GM19452 (cell line): ENCODE data around the gene ZNF506.
"Not testable (repeated sequence)": the region's sequence is repeated elsewhere in the genome, so short reads cannot be mapped to it uniquely, and the experiment has no call there.

ENCODE experiments used
- ATAC-seq: cut with Tn5 transposase; IDR thresholded peaks from one replicate; pipeline ENCODE4 v1.9.1; 2021; ENCODE audit not compliant: unreplicated experiment

The ZNF506 gene

GRCh38 chr19:19746286-19747213 is 75.0 kb downstream of the ZNF506 start:
- no peak for ATAC-seq

- ATAC-seq: no peak
Observed at GRCh38 chr19:19745496-19746285, 75.9 kb downstream of the ZNF506 start.

GRCh38 chr19:19744641-19745040 is 76.9 kb downstream of the ZNF506 start:
- ATAC-seq: no peak

- not testable (repeated sequence) for ATAC-seq
Observed at GRCh38 chr19:19743921-19744320, 77.6 kb downstream of the ZNF506 start.

- no peak for ATAC-seq
Observed at GRCh38 chr19:19743176-19743575, 78.4 kb downstream of the ZNF506 start.

GRCh38 chr19:19742773-19743172 is 78.8 kb downstream of the ZNF506 start:
- ATAC-seq: no peak
